OCI-M1 (cell line): ENCODE results near the gene NCAPH2.
"Not testable (repeated sequence)": the region's sequence is repeated elsewhere in the genome, so short reads cannot be mapped to it uniquely, and the experiment has no call there.

Source experiments
- DNase-seq: peaks from one replicate; lab custom pipeline; 2025; lab: John Stamatoyannopoulos, UW

Gene NCAPH2

DNA sequence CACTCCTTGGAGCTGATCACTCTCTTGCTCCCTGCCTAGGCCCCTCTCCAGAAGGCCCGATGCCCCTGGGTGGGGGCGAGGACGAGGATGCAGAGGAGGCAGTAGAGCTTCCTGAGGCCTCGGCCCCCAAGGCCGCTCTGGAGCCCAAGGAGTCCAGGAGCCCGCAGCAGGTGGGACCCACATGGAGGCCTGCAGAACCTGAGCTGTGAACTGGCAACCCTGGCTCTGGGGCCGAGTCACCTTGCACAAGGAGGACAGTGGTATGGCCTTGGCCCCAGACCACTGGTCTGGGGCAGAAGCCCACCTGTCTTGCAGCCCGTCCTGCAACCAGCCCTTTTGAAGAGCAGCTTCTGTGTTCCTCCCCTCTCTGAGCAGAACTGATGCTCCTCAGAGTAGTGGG, 11.1 kb downstream of the NCAPH2 start:
- no peak for DNase-seq

DNA sequence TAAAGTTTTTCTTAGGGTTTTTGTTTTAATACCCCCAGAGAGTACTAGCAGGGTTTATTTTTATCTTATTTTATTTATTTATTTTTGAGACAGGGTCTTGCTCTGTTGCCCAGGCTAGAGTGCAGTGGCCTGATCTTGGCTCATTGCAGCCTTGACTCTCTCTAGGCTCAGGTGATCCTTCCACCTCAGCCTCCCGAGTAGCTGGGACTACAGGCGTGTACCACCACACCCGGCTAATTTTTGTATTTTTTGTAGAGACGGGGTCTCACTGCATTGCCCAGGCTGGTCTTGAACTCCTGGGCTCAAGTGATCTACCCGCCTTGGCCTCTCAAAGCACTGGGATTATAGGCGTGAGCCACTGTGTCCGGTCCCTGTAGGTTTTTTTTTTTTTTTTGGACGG, 12.2 kb downstream of the NCAPH2 start:
- not testable (repeated sequence) for DNase-seq

DNA sequence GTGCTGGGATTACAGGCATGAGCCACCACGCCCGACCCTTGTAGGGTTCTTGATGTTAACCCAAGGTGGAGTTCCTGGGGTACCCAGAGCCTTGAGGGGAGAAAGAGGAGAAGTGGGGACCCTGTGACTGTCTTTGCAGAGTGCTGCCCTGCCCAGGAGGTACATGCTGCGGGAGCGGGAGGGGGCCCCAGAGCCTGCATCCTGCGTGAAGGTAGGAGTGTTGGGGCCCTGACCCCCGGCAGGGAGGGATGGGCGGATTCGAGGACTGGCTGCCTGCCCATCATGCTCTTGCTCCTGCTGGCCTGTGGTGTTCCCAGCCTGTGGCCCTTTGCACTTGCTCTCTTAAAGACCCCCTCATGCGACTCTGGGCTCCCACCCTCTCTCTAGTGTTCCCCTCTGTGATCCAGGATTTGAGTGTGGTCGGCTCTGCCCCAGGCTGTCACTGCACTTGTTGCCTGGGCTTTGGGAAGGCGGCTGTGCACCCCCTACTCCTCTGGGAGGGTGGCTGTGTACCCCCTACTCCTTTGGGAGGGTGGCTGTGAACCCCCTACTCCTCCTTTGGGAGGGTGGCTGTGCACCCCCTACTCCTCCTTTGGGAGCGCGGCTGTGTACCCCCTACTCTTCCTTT, 12.9 kb downstream of the NCAPH2 start:
- DNase-seq: no peak

DNA sequence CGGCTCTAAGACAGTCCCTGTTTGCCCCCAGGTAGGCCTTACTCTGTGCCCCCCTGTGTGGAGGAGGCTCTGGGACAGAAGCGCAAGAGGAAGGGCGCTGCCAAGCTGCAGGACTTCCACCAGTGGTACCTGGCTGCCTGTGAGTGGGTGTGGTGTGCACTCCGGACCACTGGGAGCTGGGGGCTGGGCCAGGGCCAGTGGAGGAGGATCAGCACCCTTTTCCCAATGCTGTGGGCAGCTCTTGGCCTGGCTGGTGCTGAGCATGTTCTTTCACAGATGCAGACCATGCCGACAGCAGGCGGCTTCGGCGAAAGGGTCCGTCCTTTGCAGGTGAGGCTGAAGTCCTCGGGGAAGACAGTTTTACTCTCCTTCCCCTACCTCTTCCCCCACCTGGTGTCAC, 13.7 kb downstream of the NCAPH2 start:
- DNase-seq: no peak

DNA sequence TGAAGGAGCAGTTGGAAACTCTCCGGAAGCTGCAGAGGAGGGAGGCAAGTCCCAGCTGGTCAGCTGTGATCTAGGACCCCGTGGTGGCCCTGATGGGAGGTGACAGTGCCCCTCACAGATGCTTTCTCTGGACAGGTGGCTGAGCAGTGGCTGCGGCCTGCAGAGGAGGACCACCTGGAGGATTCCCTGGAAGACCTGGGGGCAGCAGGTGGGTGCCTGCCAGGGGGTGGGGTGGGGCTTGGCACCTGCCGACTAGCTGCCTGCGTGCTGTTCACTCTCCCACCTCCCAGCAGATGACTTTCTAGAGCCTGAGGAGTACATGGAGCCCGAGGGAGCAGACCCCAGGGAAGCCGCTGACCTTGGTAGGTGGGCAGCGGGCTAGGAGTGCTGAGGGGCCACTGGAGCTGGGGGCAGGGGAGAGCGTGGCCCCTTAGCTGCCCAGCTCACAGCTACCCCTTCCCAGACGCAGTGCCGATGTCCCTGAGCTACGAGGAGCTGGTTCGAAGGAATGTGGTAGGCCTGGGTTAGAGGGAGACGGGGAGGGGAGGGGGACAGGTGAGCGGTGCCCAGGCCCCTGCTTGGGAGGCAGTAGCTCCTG, 14.3 kb downstream of the NCAPH2 start:
- DNase-seq: no peak

DNA sequence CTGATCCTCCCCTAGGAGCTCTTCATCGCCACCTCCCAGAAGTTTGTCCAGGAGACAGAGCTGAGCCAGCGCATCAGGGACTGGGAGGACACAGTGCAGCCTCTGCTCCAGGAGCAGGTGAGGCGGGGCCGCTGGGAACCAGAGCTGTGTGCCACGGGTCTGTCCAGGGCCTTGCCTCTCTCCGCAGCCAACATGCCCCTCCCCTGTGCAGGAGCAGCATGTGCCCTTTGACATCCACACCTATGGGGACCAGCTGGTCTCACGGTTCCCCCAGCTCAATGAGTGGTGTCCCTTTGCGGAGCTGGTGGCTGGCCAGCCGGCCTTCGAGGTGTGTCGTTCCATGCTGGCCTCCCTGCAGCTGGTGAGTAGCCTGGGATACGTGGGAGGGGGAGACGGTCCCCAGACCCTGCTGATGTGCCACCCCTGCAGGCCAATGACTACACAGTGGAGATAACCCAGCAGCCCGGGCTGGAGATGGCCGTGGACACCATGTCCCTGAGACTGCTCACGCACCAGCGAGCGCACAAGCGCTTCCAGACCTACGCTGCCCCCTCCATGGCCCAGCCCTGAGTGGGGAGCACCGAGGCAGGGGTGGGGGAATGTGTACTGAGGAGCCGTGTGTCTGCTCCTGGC, 14.9 kb downstream of the NCAPH2 start:
- DNase-seq: no peak

DNA sequence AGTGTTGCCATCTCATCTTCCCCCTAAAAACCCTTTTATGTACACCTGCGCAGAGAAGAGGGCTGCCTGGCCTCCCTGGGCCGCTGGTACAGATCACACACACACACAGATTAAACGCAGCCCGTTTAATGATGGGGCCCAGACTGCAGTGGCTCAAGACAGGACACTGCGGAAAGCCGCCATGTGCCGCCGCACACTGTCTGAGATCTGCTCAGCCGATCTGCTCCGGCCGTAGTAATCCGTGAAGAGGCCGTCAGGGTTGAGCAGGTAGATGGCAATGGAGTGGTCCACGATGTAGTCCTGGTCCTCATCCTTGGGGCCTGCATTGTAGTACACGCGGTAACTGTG, 15.4 kb downstream of the NCAPH2 start:
- no peak for DNase-seq

DNA sequence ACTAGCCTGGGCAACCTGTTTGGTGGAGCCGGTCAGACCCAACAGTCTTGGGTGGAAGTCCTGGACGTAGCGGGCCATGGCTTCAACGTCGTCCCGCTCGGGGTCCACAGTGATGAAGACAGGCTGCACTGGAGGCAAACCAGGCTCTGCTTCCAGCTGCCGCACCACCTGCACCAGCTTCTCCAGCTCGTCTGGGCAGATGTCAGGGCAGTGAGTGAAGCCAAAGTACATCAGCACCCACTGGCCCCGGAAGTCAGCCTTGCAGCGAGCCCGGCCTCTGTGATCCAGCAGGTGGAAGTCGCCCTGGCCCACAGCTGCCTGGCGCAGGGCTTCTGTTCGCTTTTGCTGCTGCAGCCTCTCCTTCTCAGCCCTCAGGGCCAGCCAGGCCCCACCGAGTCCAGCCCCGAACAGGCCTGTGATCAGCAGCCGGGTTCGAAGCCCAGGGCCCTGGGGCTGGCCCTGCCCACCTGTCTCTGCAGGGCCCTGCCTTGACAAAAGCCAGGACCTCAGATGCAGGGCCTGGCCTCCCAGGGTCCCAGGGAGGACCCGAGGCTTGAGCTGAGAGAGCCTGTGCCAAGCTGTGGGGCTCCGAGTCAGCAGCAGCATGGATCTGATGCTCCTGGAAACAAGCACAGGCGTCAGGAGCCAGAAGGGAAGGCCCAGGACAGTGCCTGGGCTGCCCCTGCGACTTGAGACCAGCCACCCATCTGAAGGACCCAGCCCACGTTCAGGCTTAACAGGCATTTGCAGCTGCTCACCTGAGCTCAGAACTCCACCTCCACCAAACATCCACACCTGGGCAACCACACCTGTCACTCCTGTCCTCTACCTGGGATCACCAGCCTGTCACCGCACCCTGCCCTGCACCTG, 16.0 kb downstream of the NCAPH2 start:
- DNase-seq: peak; percentile 36

DNA sequence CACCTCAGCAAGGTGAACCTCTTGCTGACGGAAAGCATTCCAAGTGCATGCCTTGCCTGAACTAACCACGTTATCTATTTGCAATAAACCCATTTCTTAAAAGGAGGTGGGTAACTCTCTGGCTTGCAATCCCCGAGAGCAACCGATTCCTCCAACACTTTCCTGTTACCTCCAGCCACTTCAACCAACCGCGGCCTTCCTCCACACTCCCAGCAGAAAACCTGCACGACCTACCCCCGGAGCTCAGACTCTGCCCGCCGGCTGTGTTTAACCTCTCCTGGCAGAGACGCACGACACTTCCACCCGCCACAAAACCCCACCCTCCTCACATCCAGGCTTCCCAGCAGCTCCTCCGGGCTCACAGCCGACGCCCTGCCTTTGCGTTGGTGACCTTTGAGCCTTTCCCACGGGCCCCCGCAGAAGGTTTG, 16.7 kb downstream of the NCAPH2 start:
- no peak for DNase-seq

DNA sequence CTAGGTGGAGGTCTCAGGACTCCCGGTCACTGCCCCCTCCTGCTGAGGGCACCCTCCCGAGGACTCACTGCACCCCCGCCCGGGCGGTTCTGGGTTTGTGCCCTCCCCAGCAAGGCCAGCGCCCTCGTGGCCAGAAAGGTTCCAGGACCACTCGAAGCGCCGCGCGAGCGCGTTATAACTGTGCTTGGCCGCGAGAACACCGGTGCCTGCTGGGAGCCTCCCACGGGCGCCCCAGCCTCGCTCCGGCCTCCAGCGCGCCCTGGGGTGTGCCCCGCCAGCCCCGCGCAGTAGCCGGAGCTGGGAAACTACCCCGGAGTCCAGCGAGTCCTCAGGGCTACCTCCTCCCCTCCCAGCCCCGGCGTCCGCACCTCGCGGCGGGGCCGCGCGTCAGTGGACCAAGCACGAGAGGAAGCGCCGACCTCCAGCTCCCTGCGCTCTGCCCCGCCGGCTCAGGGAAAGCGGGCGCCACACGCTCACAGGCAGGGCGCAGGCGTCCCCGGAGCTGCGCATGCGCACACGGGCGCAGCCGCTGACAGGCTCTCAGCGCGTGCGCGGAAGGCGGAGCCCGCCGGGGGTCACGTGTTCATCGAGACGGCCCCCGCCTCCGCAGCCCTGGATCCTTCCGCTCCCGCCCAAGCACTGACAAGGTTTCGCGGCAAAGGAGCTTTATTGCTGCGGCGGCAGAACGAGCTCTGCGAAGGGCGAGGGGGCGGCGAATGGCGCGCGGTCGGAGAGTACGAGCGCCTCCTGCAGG, 17.3 kb downstream of the NCAPH2 start, which contains the start of gene SCO2:
TSS of gene SCO2 (minus strand) at position 495 of the 754 bp plus-strand sequence. CDS start 1,187 bp downstream, outside the sequence.
- peak; percentile 98 for DNase-seq

DNA sequence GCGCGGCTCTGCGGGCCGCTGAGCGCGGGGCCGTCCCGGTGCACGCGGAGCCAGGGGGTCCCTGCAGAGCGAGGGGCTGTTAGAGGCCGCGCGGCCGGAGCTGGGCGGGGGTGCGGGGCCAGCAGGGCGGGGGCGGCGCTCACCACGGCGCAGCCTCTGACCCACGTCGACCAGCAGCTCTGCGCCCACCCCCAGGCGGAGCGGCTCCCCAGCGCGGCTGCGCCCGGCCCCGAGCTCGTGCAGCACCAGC, 17.8 kb downstream of the NCAPH2 start:
- DNase-seq: no peak

DNA sequence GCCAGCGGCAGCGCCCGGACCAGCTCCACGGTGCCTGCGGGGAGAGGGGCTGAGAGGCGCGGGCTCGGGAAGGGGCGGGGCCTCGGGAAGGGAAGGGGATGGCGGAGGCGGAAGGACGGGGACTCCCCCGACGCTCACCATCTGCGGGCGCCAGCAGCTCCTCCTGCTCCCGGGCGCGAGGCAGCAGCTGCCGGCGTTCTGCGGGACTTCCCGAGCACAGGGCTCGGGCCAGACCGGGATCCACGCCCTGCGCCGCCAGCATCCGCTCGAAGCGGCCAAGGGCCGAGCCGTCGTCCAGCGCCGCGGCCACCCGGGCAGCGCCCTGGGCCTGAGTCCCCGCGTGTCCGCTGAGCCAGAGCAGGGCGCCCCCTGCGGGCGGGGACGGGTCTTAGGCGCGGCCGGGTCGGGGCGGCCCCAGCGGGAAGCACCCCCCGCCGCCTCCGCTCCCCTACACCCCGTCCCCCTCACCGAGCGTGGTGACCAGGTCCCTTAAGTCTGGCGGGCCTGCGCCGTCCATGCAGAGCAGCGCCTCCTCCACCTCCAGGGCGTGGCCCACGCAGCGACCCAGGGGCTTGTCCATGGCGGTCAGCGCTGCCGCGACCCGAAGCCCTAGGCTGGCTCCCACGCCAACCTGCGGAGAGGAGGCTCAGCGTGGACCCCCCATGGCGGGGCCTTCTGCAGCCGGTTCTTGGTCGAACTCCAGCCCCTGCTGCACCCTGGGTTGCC, 18.2 kb downstream of the NCAPH2 start:
- peak; percentile 87 for DNase-seq

DNA sequence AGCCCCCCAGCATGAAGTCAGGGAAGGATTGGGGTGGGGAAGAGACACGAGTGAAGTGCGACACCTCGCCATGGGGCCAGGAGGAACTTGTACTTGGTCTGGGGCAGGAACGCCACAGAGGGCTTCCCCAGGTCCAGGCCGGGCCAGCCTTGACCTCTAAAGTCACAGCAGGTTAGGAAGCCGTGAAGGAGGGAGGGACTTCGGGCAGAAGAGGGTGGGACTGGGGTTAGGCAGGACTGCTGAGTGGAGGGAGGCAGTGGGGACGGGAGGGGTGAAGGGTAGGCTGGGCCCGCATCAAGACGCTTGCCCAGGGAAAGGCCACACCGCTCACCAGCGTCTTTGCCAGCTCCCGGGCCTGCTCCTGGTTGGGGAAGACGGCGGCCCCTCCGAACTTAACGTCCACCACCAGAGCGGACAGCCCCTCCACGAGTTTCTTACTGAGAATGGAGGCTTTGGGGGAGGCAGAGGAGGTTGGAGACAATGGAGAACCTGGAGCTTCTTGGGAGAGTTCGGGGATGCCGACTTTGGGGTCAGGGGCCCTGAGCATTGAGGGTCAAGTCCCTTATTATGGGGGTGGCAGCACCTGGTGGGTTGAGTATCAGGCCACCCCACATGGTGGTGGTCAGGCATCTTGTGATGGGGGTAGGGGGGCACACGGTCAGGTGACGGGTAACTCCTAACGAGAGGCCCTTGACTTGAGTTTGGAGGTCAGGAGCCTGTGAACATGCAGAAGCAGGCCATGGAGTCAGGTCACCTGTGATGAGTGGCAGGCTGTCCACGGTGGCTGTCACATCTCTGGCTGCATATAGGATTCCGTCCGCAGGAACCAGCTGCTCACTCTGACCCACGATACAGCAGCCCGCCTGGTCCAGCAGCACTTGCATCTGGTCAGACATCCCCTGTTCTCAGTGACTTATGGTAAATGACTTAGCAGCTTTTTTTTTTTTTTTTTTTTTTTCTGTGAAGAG, 19.1 kb downstream of the NCAPH2 start:
- peak; percentile 93 for DNase-seq

DNA sequence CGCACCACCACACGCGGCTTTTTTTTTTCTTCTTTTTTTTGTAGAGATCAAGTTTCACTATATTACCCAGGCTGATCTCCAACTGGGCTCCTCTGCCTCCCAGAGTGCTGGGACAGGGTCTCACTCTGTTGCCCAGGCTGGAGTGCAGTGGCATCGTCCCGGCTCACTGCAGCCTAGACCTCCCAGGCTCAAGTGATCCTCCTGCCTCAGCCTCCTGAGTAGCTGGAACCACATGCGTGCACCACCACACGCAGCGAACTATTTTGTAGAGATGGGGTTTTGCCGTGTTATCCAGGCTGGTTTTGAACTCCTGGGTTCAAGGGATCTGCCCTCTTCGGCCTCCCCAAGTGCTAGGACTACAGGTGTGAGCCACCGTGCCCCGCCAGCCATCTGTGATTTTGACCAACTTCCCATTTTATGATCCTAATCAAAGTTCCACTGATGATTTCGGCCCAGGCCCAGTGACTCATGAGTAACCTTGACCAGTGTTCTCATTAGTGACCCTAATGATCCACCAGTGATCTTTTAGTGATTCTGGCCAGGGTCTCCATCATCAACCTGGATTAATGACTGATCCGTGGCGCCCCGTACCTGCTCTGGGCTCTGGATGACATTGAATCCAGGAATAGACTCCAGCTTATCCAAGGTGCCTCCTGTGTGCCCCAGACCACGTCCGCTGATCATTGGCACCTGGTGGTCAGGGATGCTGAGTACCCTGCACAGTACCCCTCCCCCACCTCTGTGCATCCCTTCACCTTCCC, 20.1 kb downstream of the NCAPH2 start:
- peak; percentile 31 for DNase-seq

DNA sequence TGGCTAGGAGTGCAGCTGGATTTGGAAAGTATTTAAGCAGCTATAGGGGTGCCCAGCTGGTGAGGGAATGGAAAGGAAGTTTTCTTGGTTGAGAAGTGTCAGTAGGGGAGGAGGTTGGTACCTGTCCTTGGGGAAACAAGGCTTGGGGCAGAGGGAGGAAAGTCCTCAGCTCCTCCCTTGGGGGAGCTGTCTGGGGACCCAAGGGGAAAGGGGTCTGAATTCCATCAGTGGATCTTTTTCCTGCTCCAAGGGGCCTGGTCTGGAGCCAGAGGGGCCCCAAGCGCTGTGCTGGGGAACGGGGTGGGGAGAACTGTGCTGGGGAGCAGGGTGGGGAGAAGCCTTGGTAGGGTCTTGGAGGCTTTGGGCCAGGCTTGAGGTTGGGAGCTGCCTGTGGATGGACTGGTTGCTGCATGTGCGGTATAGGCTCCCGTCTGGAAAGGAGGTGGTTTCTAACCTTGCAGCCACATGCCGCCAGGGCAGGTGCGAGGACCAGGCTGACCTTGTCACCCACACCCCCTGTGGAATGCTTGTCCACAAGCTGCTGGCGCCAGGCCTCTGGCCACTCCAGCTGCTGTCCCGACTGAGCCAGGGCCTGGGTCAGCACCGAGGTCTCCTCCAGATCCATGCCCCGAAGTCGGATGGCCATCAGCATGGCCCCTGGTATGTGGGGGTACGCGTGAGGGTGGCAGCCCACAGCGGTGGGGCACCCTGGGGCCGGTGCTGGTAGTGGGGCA, 20.8 kb downstream of the NCAPH2 start:
- DNase-seq: peak; percentile 31

DNA sequence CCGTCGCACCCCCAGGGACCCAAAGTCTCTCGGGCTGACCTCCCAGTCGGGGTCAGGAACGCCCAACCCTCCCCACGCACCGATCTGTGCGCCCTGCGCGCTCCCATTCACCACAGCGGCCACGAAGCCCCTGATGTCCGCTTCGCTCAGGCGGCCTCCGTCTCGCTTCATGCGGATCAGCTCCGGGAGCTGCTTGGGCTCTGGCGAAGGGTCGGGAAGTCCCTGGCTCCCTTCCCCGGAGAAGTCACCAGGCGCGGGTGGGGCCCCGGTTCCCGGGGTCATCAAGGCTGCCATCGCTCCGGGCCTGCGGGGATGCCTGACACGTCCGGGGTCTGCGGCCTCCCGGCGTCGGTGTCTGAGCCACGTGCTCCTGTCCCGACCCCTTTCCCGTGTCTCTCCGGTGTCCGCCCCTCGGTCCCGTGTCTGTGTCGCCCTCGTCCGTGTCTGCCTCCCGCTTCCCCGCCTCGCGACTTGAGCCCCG, 21.4 kb downstream of the NCAPH2 start:
- no peak for DNase-seq

DNA sequence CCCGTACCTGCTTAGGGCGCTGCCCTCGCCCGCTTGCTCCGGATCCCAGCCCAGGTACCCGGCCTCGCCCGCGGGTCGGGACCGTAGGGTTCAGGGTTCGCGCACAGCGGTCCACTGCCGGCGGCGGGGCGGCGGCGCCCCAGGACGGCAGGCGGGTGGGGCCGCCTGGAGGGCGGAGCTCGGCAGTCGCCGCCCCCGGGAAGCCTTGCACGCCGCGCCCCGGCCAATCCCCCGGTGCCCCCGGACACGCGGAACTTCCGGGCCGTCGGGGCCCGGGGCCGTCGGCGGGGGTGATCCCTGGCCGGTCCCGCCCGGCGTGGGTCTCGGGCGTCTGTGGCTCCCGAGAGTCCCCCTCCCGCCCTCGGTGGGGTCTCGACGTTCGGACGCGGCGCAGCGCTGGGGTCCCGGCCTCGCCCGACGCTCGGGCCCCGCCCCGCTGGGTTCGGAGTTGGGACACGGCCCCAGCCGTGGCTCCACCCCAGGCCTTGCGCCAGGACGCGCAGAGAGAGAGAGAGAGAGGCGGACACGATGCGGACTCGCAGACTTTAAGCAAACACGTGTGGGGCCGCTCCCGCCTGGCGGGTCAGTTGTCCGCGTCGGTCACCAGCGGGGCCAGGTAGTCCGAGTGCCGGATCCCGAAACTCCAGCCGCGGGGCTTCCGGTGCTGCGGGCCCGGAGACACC, 22.0 kb downstream of the NCAPH2 start, which contains the start of gene TYMP:
TSS of gene TYMP (minus strand) at position 116 of the 683 bp plus-strand sequence. CDS start 303 bp downstream, outside the sequence.
- DNase-seq: peak; percentile 70

DNA sequence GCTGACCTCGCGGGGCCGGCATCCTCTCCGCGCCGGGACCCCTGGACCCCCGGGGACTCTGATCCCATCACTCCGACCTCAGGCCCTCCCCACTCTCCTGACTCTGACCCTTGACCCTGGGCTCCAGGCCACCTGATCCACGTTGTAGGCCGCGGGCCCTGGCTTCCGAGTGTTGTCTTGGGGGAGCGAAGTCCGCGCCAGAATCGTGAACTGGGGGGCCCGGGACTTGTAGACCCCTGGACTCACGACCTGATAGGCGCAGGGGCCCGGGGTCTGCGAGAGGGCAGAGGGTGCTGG, 22.5 kb downstream of the NCAPH2 start:
- no peak for DNase-seq
